Esophagus squamous epithelium (tissue), 5 donors: Measurements from ENCODE around the gene PYGL. TPM values are rescaled to one million over a fixed set of nuclear protein-coding genes. Genes with fewer than 3 reads are reported as not detected.
A peak's percentile ranks its signal among the peaks of the same experiment; 100 is the strongest.

Experiments used
- DNase-seq: peaks from one replicate; lab custom pipeline; 2025; lab: John Stamatoyannopoulos, UW
- H3K27ac ChIP-seq, 4 donors: fragments of 200-600 bp; sonication (generic); one replicate each; pipeline ENCODE4 v1.5.1; 2016 to 2019; ENCODE audit warnings: mild to moderate bottlenecking in 1 of 4
- H3K27me3 ChIP-seq, 4 donors: fragments of 200-600 bp; sonication (generic); 1 replicate in 3 of 4; 2 replicates in 1 of 4; pipeline versions ENCODE4 v1.5.1 to v1.6.0; 2017 to 2021; ENCODE audit warnings: antibody characterized with exemption in 1 of 4
- H3K36me3 ChIP-seq, 3 donors: fragments of 200-600 bp; sonication (generic); one replicate each; pipeline ENCODE4 v1.5.1; 2016 to 2019
- H3K4me1 ChIP-seq, 3 donors: fragments of 200-600 bp; sonication (generic); one replicate each; pipeline ENCODE4 v1.5.1; 2017 to 2019
- H3K4me3 ChIP-seq, 4 donors: fragments of 200-600 bp; sonication (generic); 1 replicate in 3 of 4; 2 replicates in 1 of 4; pipeline ENCODE4 v1.5.1; 2016 to 2019; ENCODE audit warnings: mild to moderate bottlenecking in 2 of 4, moderate library complexity in 1 of 4
- H3K9me3 ChIP-seq, 3 donors: fragments of 200-600 bp; sonication (generic); one replicate each; pipeline ENCODE4 v1.5.1; 2016 to 2019
- POLR2A ChIP-seq, 4 donors: fragments of 450-650 bp; IDR thresholded peaks; one replicate each; pipeline ENCODE4 v1.6.1; 2017; ENCODE audit warnings: antibody characterized with exemption in 4 of 4, mild to moderate bottlenecking in 4 of 4, moderate library complexity in 3 of 4
- WGBS, 2 donors: methylation state at CpG; one replicate each; pipeline ENCODE4 v1.1.5; 2018; 5-methylcytosine and 5-hydroxymethylcytosine counted together
- intact Hi-C: fragments of 100-400 bp; cut with DNase I; formaldehyde crosslinking; loops from one replicate; pipeline ENCODE4 v1.15.0; 2022
- total RNA-seq, 4 donors: library from RNA; depleted of rRNA; stranded (reverse); fragments of >200 nt; gene quantifications; one replicate each; pipeline ENCODE4 v1.1.0, GENCODE V29; 2016
- TF ChIP-seq, protein P1 (sequence below), 6 experiments: fragments of 450-650 bp in 4 of 6; fragments of 200-600 bp in 2 of 6; sonication (generic) in 2 of 6; IDR thresholded peaks; one replicate each; pipeline ENCODE4 v1.5.1; 2016 to 2019; ENCODE audit warnings: antibody characterized with exemption in 6 of 6, mild to moderate bottlenecking in 4 of 6, moderate library complexity in 4 of 6
- donor health status: DM: yes; HTN: yes; CAD: no.

The PYGL gene
- total RNA-seq, 4 donors from 2014 or later, result 69.7 to 158 (median 91.0) TPM

DNA sequence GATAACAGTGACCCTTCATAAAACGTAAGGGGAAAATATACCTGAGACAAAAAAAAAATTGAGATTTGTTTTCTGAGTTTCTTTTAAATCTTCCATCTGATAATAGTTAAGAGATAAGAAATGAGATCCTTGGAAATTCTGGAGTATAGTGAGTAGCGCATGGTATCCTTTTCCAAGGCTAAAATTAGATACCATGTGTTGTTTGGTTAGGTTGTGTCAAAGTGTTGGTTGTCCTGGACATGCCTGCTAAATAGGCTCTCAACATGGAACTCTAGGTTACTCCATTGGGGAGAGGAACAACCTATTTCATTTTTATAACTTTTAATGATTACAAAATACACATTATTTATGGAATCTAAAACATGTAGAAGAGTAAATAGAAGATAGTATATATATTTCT, 14.8 kb downstream of the PYGL start:
- no peak for TF ChIP-seq POLR2A (IDR thresholded peaks at IDR 0.05)
- TF ChIP-seq, protein P1, sequence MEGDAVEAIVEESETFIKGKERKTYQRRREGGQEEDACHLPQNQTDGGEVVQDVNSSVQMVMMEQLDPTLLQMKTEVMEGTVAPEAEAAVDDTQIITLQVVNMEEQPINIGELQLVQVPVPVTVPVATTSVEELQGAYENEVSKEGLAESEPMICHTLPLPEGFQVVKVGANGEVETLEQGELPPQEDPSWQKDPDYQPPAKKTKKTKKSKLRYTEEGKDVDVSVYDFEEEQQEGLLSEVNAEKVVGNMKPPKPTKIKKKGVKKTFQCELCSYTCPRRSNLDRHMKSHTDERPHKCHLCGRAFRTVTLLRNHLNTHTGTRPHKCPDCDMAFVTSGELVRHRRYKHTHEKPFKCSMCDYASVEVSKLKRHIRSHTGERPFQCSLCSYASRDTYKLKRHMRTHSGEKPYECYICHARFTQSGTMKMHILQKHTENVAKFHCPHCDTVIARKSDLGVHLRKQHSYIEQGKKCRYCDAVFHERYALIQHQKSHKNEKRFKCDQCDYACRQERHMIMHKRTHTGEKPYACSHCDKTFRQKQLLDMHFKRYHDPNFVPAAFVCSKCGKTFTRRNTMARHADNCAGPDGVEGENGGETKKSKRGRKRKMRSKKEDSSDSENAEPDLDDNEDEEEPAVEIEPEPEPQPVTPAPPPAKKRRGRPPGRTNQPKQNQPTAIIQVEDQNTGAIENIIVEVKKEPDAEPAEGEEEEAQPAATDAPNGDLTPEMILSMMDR (IDR thresholded peaks at IDR 0.05), result no peak

DNA sequence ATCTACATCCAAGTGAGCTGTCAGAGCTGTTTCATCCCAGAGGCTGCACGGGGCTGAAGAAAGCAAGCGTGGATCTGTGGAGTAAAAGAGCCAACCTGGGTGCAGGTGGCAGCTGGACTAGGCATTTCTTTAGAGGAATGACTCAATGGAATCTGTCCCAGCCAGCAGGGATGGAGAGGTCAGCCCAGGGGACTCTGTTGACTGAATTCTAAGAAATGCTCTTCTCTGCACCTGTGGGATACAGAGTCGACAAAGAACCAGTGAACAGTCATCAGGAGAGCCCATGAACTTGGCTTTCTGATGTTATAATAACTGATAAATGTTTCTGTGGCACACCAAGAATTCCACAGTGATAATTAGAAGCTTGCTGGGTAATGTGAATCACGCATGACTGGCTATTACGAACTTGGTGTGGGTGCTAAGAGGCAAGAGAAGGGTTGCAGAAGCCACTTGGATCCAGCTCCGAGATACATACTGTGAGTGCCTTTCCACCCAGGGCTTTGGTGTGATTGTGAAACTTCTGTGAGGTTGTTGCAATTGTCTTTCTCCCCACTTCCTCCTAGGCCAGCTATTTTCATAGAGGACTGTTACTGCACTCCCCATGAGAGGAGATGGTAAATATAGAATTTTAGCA, 16.2 kb downstream of the PYGL start:
- no peaks in the 10 kb centered on the region for H3K4me1 ChIP-seq
- intact Hi-C loops, result no loop called here
- H3K36me3 ChIP-seq, result peaks cover 0 to 94% (median 0%) of the 10 kb centered on the region in 3 donors
- H3K27me3 ChIP-seq, result no peaks in the 10 kb centered on the region
- TF ChIP-seq POLR2A (IDR thresholded peaks at IDR 0.05), result no peak
- TF ChIP-seq, protein P1 (IDR thresholded peaks at IDR 0.05), result no peak
- no peak for DNase-seq
- H3K9me3 ChIP-seq, result no peaks in the 10 kb centered on the region
- WGBS, 2 donors, result 83 to 86% methylated on average over 6 of the region's 6 CpGs
- no peak overlapping the region for H3K4me3 ChIP-seq
- H3K27ac ChIP-seq, result peak overlapping the region in 1 of 4 donors; percentile 60

More for the DNA sequence above, 14.8 kb downstream of the PYGL start:
- H3K27ac ChIP-seq, result no peak overlapping the region
- intact Hi-C loops, result no loop called here
- H3K4me1 ChIP-seq, result no peaks in the 10 kb centered on the region
- H3K9me3 ChIP-seq, result no peaks in the 10 kb centered on the region
- no peak overlapping the region for H3K4me3 ChIP-seq
- peaks cover 0 to 93% (median 0%) of the 10 kb centered on the region in 3 donors for H3K36me3 ChIP-seq
- no peak for DNase-seq
- 64 to 86% methylated on average over 2 of the region's 2 CpGs for WGBS, 2 donors
- H3K27me3 ChIP-seq, result no peaks in the 10 kb centered on the region

DNA sequence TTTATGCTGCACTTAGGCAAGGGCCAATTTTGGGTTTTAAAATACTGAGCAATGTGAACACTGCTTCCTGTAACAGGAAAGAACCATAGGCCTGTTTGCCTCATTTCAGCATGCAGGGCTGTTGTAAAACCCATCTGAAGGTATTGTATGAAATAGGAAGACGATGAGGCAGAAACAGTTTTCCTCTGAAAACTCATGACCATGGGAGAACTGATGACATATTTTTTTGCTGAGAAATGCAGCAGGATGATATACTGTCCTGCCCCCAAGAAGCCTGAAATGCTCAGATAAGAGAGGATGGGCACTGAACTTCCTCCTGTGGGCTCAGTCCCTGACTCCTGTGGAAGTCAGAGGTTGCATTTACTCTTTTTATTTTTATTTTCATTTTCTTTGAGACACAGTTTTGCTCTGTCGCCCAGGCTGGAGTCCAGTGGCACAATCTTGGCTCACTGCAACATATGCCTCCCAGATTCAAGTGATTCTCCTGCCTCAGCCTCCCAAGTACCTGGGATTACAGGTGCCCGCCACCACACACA, 17.4 kb downstream of the PYGL start:
- Histone ChIP-seq H3K27ac (no peak overlapping the region), H3K4me3 (no peak overlapping the region), H3K4me1 (no peaks in the 10 kb centered on the region), H3K9me3 (no peaks in the 10 kb centered on the region), H3K27me3 (no peaks in the 10 kb centered on the region), H3K36me3 (peaks cover 0 to 94% (median 0%) of the 10 kb centered on the region in 3 donors)
- 70 to 74% methylated on average over 3 of the region's 3 CpGs for WGBS, 2 donors
- intact Hi-C loops, result no loop called here
- no peak for DNase-seq
- TF ChIP-seq, protein P1 (IDR thresholded peaks at IDR 0.05), result no peak
- no peak for TF ChIP-seq POLR2A (IDR thresholded peaks at IDR 0.05)

DNA sequence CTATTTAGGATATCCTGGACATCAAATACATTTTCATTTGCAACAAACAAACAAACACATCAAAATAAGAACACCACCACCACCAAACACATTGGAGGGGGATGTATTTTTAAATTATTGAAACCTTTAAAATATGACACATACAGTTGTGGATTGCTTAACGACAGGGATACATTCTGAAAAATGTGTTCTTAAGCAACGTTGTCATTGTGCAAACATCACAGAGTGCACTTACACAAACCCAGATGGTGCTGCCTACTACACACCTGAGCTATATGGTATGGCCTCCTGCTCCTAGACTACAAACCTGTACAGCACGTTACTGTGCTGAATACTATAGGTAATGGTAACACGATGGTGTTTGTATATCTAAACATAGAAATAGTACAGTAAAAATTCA, 19.4 kb downstream of the PYGL start:
- no peak overlapping the region for H3K27ac ChIP-seq

DNA sequence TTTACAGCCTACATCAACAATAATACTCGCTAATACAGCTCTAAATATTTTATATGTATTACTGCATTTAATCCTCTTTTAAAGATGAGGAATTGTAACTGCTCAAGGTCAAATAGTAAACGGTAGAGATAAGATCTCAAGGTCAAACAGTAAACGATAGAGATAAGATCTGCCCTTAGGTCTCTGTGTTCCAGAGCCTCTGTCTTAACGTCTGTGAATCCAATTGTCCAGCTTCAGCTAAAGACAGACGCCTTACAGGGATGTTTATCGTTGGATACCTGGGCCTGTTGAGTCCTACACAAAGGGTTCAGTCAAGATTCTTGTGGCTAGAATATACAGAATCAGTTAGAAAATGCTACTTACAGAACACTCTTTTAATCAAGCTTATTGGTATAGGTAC, 20.0 kb downstream of the PYGL start:
- H3K9me3 ChIP-seq, result no peaks in the 10 kb centered on the region
- DNase-seq, result no peak
- H3K4me1 ChIP-seq, result no peaks in the 10 kb centered on the region
- no peak overlapping the region for H3K27ac ChIP-seq
- intact Hi-C loops, result no loop called here
- TF ChIP-seq POLR2A (IDR thresholded peaks at IDR 0.05), result no peak
- TF ChIP-seq, protein P1 (IDR thresholded peaks at IDR 0.05), result no peak
- WGBS, 2 donors, result 68 to 69% methylated on average over 6 of the region's 6 CpGs
- peaks cover 0 to 94% (median 4%) of the 10 kb centered on the region in 3 donors for H3K36me3 ChIP-seq
- no peaks in the 10 kb centered on the region for H3K27me3 ChIP-seq
- no peak overlapping the region for H3K4me3 ChIP-seq

More for the DNA sequence above, 19.4 kb downstream of the PYGL start:
- TF ChIP-seq POLR2A (IDR thresholded peaks at IDR 0.05), result no peak
- TF ChIP-seq, protein P1 (IDR thresholded peaks at IDR 0.05), result no peak
- DNase-seq, result no peak
- no peaks in the 10 kb centered on the region for H3K9me3 ChIP-seq
- H3K27me3 ChIP-seq, result no peaks in the 10 kb centered on the region
- no peak overlapping the region for H3K4me3 ChIP-seq
- intact Hi-C loops, result no loop called here
- peaks cover 0 to 94% (median 4%) of the 10 kb centered on the region in 3 donors for H3K36me3 ChIP-seq
- 63 to 72% methylated on average over 4 of the region's 4 CpGs for WGBS, 2 donors
- H3K4me1 ChIP-seq, result no peaks in the 10 kb centered on the region
